ENCODE measurements around the gene ARHGAP19. TPM values are rescaled to one million over a fixed set of nuclear protein-coding genes. Genes with fewer than 3 reads are reported as not detected.

ARHGAP19 gene
- polyA plus RNA-seq, 4 donors, result 2.2 to 15.2 (median 3.7) TPM

- Histone ChIP-seq H3K36me3 (ENCODE audit: control insufficient read depth in 3 of 3, insufficient read depth in 2 of 3, low read depth in 1 of 3, low read length in 3 of 3) (no peaks in the 10 kb centered on the region), H3K4me1 (ENCODE audit: control insufficient read depth in 3 of 3, insufficient read depth in 2 of 3, low read depth in 1 of 3, low read length in 2 of 3) (peaks cover 0 to 2% (median 0%) of the 10 kb centered on the region in 3 donors), H3K9me3 (ENCODE audit: control insufficient read depth in 2 of 2, insufficient read depth in 1 of 2, low read depth in 1 of 2, low read length in 1 of 2) (peaks cover 0 to 5% of the 10 kb centered on the region in 2 donors), H3K4me3 (ENCODE audit: low read depth in 1 of 3, low read length in 3 of 3) (peak overlapping the region in 2 of 3 donors; percentile 36 to 38), H3K27ac (ENCODE audit: low read depth in 1 of 3, low read length in 2 of 3) (no peak overlapping the region), H3K27me3 (ENCODE audit: control insufficient read depth in 3 of 3, insufficient read depth in 3 of 3, low read length in 3 of 3) (peaks cover 0 to 19% (median 6%) of the 10 kb centered on the region in 3 donors)
- WGBS, 3 donors, result 4% methylated on average over 44 to 56 of the region's 56 CpGs
- FAIRE-seq, result no peak
- DNase-seq, result peak; percentile 40 to 72
Observed at GRCh38 chr10:97196223-97197029, 96.0 kb downstream of the ARHGAP19 start.

- peak in 1 of 2 donors; percentile 18 for DNase-seq
- Histone ChIP-seq H3K36me3 (ENCODE audit: control insufficient read depth in 3 of 3, insufficient read depth in 2 of 3, low read depth in 1 of 3, low read length in 3 of 3) (no peaks in the 10 kb centered on the region), H3K9me3 (ENCODE audit: control insufficient read depth in 2 of 2, insufficient read depth in 1 of 2, low read depth in 1 of 2, low read length in 1 of 2) (peaks cover 0 to 5% of the 10 kb centered on the region in 2 donors), H3K27me3 (ENCODE audit: control insufficient read depth in 3 of 3, insufficient read depth in 3 of 3, low read length in 3 of 3) (peaks cover 0 to 19% (median 6%) of the 10 kb centered on the region in 3 donors), H3K4me1 (ENCODE audit: control insufficient read depth in 3 of 3, insufficient read depth in 2 of 3, low read depth in 1 of 3, low read length in 2 of 3) (peaks cover 0 to 2% (median 0%) of the 10 kb centered on the region in 3 donors), H3K27ac (ENCODE audit: low read depth in 1 of 3, low read length in 2 of 3) (no peak overlapping the region), H3K4me3 (ENCODE audit: low read depth in 1 of 3, low read length in 3 of 3) (peak overlapping the region in 1 of 3 donors; percentile 38)
- WGBS, 3 donors, result 23 to 26% (median 24%) methylated on average over 11 of the region's 11 CpGs
- FAIRE-seq, result no peak
Observed at GRCh38 chr10:97195706-97196222, 96.7 kb downstream of the ARHGAP19 start.

GRCh38 chr10:97192952-97193435, 99.4 kb downstream of the ARHGAP19 start:
- no peak for DNase-seq
- Histone ChIP-seq H3K27me3 (ENCODE audit: control insufficient read depth in 3 of 3, insufficient read depth in 3 of 3, low read length in 3 of 3) (peaks cover 0 to 20% (median 6%) of the 10 kb centered on the region in 3 donors), H3K27ac (ENCODE audit: low read depth in 1 of 3, low read length in 2 of 3) (no peak overlapping the region)

GRCh38 chr10:97190450-97190849, 102.0 kb downstream of the ARHGAP19 start:
- 39 to 69% (median 54%) methylated on average over 2 of the region's 2 CpGs for WGBS, 3 donors
- no peak for FAIRE-seq
- no peaks in the 10 kb centered on the region for H3K36me3 ChIP-seq (ENCODE audit: control insufficient read depth in 3 of 3, insufficient read depth in 2 of 3, low read depth in 1 of 3, low read length in 3 of 3)
- peaks cover 0 to 5% of the 10 kb centered on the region in 2 donors for H3K9me3 ChIP-seq (ENCODE audit: control insufficient read depth in 2 of 2, insufficient read depth in 1 of 2, low read depth in 1 of 2, low read length in 1 of 2)
- DNase-seq, result peak; percentile 22 to 40
- no peak overlapping the region for H3K27ac ChIP-seq (ENCODE audit: low read depth in 1 of 3, low read length in 2 of 3)
- H3K4me1 ChIP-seq (ENCODE audit: control insufficient read depth in 3 of 3, insufficient read depth in 2 of 3, low read depth in 1 of 3, low read length in 2 of 3), result no peaks in the 10 kb centered on the region
- no peak overlapping the region for H3K4me3 ChIP-seq (ENCODE audit: low read depth in 1 of 3, low read length in 3 of 3)
- peaks cover 2 to 28% (median 18%) of the 10 kb centered on the region in 3 donors for H3K27me3 ChIP-seq (ENCODE audit: control insufficient read depth in 3 of 3, insufficient read depth in 3 of 3, low read length in 3 of 3)

More at GRCh38 chr10:97192952-97193435, 99.4 kb downstream of the ARHGAP19 start:
- H3K4me1 ChIP-seq (ENCODE audit: control insufficient read depth in 3 of 3, insufficient read depth in 2 of 3, low read depth in 1 of 3, low read length in 2 of 3), result peaks cover 0 to 2% (median 0%) of the 10 kb centered on the region in 3 donors
- WGBS, 3 donors, result 83 to 97% (median 95%) methylated on average over 5 of the region's 5 CpGs
- no peak for FAIRE-seq
- H3K9me3 ChIP-seq (ENCODE audit: control insufficient read depth in 2 of 2, insufficient read depth in 1 of 2, low read depth in 1 of 2, low read length in 1 of 2), result peaks cover 0 to 5% of the 10 kb centered on the region in 2 donors
- no peaks in the 10 kb centered on the region for H3K36me3 ChIP-seq (ENCODE audit: control insufficient read depth in 3 of 3, insufficient read depth in 2 of 3, low read depth in 1 of 3, low read length in 3 of 3)
- no peak overlapping the region for H3K4me3 ChIP-seq (ENCODE audit: low read depth in 1 of 3, low read length in 3 of 3)

GRCh38 chr10:97188261-97188711, 104.2 kb downstream of the ARHGAP19 start:
- Histone ChIP-seq H3K9me3 (ENCODE audit: control insufficient read depth in 2 of 2, insufficient read depth in 1 of 2, low read depth in 1 of 2, low read length in 1 of 2) (peaks cover 0 to 5% of the 10 kb centered on the region in 2 donors), H3K27ac (ENCODE audit: low read depth in 1 of 3, low read length in 2 of 3) (no peak overlapping the region), H3K4me1 (ENCODE audit: control insufficient read depth in 3 of 3, insufficient read depth in 2 of 3, low read depth in 1 of 3, low read length in 2 of 3) (peaks cover 0 to 6% (median 0%) of the 10 kb centered on the region in 3 donors), H3K4me3 (ENCODE audit: low read depth in 1 of 3, low read length in 3 of 3) (no peak overlapping the region), H3K27me3 (ENCODE audit: control insufficient read depth in 3 of 3, insufficient read depth in 3 of 3, low read length in 3 of 3) (peaks cover 8 to 43% (median 30%) of the 10 kb centered on the region in 3 donors), H3K36me3 (ENCODE audit: control insufficient read depth in 3 of 3, insufficient read depth in 2 of 3, low read depth in 1 of 3, low read length in 3 of 3) (no peaks in the 10 kb centered on the region)
- DNase-seq (no peak), FAIRE-seq (no peak)
- WGBS, 3 donors, result 32 to 39% (median 37%) methylated on average over 11 of the region's 11 CpGs

GRCh38 chr10:97186911-97187310, 105.5 kb downstream of the ARHGAP19 start:
- Histone ChIP-seq H3K4me3 (ENCODE audit: low read depth in 1 of 3, low read length in 3 of 3) (no peak overlapping the region), H3K27ac (ENCODE audit: low read depth in 1 of 3, low read length in 2 of 3) (no peak overlapping the region), H3K4me1 (ENCODE audit: control insufficient read depth in 3 of 3, insufficient read depth in 2 of 3, low read depth in 1 of 3, low read length in 2 of 3) (peaks cover 0 to 6% (median 0%) of the 10 kb centered on the region in 3 donors), H3K9me3 (ENCODE audit: control insufficient read depth in 2 of 2, insufficient read depth in 1 of 2, low read depth in 1 of 2, low read length in 1 of 2) (peaks cover 0 to 2% of the 10 kb centered on the region in 2 donors), H3K36me3 (ENCODE audit: control insufficient read depth in 3 of 3, insufficient read depth in 2 of 3, low read depth in 1 of 3, low read length in 3 of 3) (no peaks in the 10 kb centered on the region), H3K27me3 (ENCODE audit: control insufficient read depth in 3 of 3, insufficient read depth in 3 of 3, low read length in 3 of 3) (peaks cover 8 to 47% (median 28%) of the 10 kb centered on the region in 3 donors)
- 87 to 90% (median 89%) methylated on average over 18 of the region's 18 CpGs for WGBS, 3 donors
- FAIRE-seq (no peak), DNase-seq (no peak)

GRCh38 chr10:97185326-97186058, 106.9 kb downstream of the ARHGAP19 start, which contains the start of gene SLIT1:
Gene SLIT1, minus strand, starts transcription at chr10:97185959. Its CDS starts 285 bp downstream, at chr10:97185674.
- H3K9me3 ChIP-seq (ENCODE audit: control insufficient read depth in 2 of 2, insufficient read depth in 1 of 2, low read depth in 1 of 2, low read length in 1 of 2), result no peaks in the 10 kb centered on the region
- H3K27ac ChIP-seq (ENCODE audit: low read depth in 1 of 3, low read length in 2 of 3), result no peak within 1 kb of the TSS
- WGBS, 3 donors, result 1% methylated on average over 40 to 74 of the region's 74 CpGs
- H3K36me3 ChIP-seq (ENCODE audit: control insufficient read depth in 3 of 3, insufficient read depth in 2 of 3, low read depth in 1 of 3, low read length in 3 of 3), result no peaks in the 10 kb centered on the region
- H3K4me1 ChIP-seq (ENCODE audit: control insufficient read depth in 3 of 3, insufficient read depth in 2 of 3, low read depth in 1 of 3, low read length in 2 of 3), result peaks cover 0 to 6% (median 0%) of the 10 kb centered on the region in 3 donors
- H3K4me3 ChIP-seq (ENCODE audit: low read depth in 1 of 3, low read length in 3 of 3), result peak within 1 kb of the TSS in 1 of 3 donors; percentile 19
- FAIRE-seq, result no peak
- peaks cover 8 to 48% (median 31%) of the 10 kb centered on the region in 3 donors for H3K27me3 ChIP-seq (ENCODE audit: control insufficient read depth in 3 of 3, insufficient read depth in 3 of 3, low read length in 3 of 3)
- peak in 1 of 2 donors; percentile 39 for DNase-seq

GRCh38 chr10:97184971-97185325, 107.5 kb downstream of the ARHGAP19 start:
- no peak for DNase-seq
- H3K9me3 ChIP-seq (ENCODE audit: control insufficient read depth in 2 of 2, insufficient read depth in 1 of 2, low read depth in 1 of 2, low read length in 1 of 2), result no peaks in the 10 kb centered on the region
- no peaks in the 10 kb centered on the region for H3K36me3 ChIP-seq (ENCODE audit: control insufficient read depth in 3 of 3, insufficient read depth in 2 of 3, low read depth in 1 of 3, low read length in 3 of 3)
- H3K27ac ChIP-seq (ENCODE audit: low read depth in 1 of 3, low read length in 2 of 3), result no peak overlapping the region
- 24 to 35% (median 28%) methylated on average over 17 of the region's 17 CpGs for WGBS, 3 donors
- no peak overlapping the region for H3K4me3 ChIP-seq (ENCODE audit: low read depth in 1 of 3, low read length in 3 of 3)
- H3K27me3 ChIP-seq (ENCODE audit: control insufficient read depth in 3 of 3, insufficient read depth in 3 of 3, low read length in 3 of 3), result peaks cover 8 to 53% (median 32%) of the 10 kb centered on the region in 3 donors
- FAIRE-seq, result no peak
- peaks cover 0 to 6% (median 0%) of the 10 kb centered on the region in 3 donors for H3K4me1 ChIP-seq (ENCODE audit: control insufficient read depth in 3 of 3, insufficient read depth in 2 of 3, low read depth in 1 of 3, low read length in 2 of 3)
